ENCODE data around the gene CPEB2.
A peak's percentile ranks its signal among the peaks of the same experiment; 100 is the strongest.

Gene CPEB2

DNA sequence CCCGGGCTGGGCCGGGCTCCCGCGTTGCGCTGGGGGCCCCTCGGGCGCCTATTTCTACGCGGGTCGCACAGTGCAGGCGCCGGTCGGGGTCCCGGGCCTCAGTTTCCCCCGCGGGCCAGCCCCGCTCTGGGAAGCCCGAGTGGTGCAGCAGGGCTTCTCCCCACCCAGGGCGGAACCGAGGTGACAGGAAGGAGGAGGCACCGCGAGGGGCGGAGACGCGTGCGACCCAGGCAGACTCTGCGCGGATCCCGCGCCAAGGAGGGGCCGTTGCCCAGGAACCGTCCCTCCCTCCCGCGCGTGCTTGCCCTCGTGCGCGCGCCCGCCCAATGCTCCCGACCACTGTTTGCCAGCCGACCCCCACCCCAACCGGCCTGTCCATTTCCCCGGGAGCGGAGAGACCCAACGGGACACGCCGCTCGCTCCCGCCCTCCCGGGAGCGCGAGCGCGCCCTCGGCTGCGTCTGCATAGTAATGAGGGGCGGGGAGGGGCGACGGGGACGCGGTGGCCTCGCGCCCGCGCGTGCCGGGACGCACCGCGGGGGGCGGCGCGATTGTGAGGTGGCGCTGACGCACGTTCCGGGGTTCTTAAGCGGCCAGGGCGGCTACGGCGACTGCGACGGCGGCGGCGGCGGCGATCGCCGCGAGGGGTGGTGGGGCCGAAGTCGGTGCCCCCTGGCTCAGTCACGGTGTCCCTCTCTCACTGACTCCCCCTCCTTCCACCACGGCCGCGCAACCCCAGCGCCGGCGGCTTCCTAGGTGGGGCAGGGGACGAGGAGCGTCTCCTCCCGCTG lies at the start of gene CPEB2:
Gene CPEB2 (plus strand): TSS at position 613 of the 790 bp plus-strand sequence. CDS start 193 bp downstream, outside the sequence.
- peak; percentile 97 for DNase-seq

DNA sequence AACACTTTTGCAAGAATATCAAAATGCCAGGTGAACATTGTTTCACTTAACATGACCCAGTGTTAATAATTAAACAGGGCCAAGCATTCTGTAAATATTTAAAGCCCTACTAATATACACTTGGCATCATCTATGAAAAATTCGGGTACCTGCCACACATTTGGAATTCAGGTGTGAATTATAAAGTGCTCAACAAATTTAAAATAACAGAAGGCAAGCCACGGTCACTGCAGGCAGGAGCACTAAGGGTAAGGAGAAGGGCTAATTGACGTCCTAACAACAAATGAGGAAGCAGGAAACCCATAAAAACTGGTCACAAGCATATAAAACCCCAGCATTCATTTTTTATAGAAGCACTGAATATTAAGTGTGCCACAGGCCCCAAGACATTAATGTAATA lies 43.8 kb upstream of the CPEB2 start:
- DNase-seq = no peak

DNA sequence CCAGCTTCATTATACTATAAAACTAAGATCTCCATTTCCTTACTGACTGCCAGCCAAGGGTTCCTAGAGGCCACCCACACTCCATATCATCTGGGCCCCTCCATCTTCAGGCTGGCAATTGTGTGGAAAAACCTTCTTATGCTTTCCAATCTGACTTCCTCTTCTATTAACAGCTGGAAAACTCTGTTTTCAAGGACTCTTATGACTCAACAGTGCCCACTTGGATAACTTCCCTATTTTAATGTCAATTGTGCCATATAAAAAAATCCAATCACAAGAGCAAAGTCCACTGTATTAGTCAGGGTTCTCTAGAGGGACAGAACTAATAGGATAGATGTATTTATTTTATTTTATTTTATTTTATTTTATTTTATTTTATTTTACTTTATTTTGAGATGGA lies 41.0 kb upstream of the CPEB2 start:
- DNase-seq = no peak

DNA sequence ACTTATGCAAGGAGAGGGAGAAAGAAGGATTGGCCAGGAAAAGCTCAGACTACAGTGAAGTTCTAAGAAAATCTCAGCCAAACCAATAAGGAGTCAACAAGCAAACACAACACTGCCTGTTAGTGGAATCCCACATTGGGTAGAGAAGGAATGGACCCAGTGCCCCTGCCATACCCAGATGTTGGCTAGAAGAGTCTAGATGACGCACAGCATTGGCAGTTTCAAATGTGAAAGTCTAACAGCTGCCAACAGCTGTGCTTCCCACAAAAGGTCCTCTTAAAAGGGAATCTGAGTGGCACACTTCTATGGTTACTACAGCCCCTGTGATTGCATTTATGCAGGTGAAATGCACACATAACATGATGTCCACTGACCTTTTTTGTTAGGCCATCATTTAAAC lies 37.2 kb upstream of the CPEB2 start:
- DNase-seq = no peak

DNA sequence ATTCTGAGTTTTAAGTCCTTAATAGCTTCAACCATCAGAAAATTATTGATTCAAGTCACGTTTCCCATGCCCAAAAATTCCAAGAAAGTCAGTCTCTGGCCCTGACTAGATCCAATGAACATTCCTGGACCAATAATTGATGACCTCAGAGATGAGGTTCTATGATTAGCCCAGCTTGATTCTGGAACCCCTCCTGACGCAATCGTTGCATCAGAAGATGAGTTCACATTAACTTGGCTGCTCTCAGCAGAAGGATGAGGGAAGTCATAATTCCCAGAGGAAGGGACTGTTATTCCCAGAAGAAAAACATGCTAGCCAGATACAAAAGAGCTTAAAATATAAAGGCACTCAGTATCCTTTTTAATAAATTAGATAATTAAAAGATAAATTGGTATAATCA lies 34.3 kb upstream of the CPEB2 start:
- no peak for DNase-seq

DNA sequence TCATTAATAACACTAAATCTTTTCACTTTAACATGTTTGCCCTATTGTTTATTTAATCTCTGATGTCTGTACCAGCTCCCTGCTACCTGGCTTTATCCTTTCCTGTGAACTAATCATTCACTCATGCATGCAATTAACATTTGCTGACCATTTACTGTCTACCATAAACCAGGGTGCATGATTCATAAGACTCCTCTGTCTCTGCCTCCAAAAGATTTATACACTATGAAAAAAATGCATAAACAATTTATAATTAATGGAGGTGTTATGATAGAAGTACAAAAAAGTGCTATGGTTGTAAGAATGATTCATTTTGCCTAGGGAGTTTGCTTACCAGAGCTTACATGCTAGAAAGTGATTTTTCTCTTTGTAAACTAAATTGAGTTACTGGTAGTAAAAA lies 24.5 kb upstream of the CPEB2 start:
- no peak for DNase-seq

DNA sequence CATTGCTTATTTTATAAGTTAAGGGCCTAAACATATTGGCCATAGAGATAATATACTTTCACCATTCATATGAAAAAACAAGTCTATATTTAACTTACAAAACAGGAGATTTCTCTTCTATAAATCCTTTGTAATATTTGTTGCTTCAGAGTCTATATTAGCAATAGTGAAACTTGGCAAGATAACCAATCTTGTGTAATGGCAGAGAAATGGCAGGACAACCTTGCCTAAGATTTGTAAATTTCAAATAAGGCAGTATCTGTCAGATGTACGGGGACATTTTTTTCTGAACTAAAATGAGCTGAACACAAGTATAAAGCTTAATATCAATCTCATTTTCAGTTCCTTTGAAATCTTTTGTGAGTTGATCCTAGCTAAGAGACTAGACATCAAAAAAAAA lies 17.8 kb upstream of the CPEB2 start:
- DNase-seq = no peak

DNA sequence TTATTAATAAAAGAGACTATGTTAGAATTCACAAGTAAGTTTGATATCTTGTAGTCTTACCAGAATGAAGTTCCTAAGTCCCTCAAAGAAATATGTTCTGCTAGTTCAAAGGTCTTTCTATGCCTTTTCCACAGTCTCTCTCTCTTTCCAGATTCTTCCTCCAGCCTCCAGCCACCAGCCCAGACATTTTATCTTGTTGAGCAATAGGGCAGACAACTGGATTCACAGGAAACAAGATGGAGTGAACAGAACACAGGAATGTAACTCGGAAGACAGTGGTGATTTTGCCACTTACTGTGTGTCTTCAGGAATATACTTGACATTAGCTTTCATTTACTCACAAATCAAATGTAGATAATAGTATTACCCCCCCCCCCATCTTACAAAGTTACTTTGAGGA lies 17.1 kb upstream of the CPEB2 start:
- DNase-seq = no peak

DNA sequence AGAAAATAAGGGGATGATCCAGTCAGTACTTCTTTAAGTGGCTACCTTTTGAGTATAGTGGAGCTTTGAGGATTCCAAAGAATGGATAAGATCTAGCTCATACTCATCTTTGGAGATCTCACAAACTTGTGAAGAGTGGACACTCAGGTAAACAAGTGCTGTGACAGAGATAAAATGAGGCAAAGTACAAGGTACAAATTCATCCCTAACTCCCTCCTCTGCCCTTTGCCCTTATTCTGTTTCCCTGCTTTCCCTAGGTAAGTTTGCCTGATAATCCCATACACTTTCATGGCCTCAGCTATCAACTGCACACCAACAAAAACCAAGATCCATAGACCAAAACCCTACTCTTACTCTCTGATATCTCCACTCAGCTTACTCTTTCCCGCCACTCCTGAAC lies 16.4 kb upstream of the CPEB2 start:
- DNase-seq = no peak

DNA sequence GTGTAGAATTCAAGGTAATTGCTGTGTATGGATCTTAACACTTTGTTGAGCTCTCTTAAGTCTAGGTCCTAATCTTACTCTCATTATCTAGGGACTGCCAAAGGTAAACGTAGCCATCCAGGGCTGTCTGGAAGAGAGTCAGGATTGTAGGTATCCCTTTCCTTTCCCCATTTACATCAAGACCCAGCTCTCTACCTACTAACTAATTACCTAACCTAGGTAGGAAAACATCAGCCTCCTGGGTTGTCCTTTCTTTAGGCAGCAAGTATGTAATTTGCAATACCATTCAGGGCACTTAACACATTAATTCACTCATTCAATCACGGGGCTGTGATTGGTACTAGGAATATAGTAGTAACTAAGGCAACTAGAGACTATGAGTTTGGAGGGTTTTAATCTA lies 15.2 kb upstream of the CPEB2 start:
- no peak for DNase-seq

DNA sequence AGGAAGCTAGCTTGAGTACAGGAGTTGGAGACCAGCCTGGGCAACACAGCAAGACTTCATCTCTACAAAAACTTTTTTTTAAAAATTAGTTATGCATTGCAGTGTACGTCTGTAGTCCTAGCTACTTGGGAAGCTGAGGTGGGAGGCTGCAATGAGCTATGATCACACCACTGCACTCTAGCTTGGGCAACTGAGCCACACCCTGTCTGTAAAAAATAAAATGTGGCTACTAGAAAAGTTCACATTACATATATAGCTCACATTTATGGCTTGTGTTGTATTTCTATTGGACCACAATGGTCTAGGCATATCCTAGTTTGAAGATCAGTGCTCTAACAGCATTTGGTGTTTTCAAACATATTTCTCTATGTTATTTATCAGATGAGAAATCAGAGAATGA lies 11.8 kb upstream of the CPEB2 start:
- DNase-seq = no peak

DNA sequence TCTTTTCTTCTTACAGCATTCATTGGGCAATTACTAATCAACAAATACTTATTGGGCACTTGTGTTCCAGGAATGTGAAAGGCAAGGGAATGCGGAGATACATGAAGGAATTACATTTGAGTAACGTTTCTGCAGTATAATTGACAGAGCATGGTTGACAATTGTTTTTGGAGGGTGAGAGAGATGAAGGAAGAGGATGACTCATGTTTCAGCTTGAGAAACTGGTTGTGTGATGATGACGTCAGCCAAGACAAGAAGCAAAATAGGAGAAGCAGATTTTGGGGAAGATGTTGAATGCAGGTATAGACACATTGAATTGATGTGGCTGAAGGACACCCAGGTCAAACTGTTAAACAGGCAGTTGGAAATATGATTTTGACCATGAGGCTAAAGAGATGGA lies 8.0 kb upstream of the CPEB2 start:
- no peak for DNase-seq

DNA sequence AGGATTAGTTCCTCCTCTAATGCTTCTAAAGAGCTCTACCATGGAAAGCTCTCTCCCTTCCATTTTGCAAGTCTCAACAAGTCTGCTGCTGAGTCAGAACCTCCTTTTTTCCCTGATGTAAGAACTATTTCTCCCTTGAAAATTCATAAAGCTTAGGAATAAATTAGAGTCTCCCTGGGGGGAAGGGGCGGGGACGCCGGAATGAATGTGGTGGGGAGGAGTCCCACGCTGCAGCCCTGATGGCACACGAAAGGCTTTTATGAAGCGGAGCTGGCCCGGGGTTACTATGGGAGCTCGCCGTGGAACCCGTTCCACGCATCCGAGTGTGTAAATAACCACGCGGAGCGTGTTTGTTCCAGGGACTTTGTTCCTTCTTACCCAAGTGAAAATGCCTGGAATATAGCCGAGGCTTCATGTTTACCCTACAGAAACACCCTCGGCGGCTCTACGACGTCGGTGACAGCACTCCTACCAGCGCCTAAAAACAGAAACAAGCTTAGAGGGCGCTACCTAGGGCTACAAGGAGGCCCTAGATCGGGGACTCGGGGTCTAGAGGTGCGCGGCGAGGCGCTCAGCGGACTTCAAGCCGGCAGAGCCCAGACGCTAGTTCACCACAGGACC lies 923 bp upstream of the CPEB2 start:
- DNase-seq = peak; percentile 83

DNA sequence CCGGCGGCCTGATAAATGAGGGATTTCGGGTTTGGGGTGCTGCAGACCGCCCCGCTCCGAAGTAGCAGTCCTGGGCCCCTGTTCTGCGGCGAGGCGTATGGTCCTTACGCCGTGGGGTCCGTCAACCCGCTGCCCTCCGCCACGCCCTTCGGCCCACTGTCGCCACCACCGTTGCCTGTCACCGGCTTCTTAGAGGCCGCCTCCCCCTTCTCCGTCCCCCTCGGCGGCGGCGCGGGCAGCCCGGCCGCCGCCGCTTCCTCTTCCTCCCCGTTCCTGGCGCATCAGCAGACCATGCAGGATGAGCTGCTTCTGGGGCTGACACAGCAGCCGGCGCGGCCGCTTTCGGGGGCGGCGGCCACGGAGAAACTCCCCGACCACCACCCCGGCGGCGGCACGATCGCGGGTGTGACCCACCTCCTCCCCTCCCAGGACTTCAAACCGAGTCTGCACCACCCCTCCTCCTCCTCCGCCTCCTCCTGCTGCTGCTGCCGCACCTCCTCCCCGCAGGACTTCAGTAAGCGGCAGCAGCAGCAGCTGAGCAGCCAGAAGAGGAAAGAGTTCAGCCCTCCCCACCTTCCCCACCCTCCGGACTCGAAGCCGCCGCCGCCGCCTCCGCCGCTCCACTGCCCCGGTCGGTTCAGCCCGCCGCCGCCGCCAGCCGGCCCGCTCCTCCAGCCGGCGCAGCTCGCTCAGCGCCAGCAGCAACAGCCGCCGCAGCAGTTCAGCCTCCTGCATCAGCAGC lies 549 bp downstream of the CPEB2 start:
- peak; percentile 91 for DNase-seq

DNA sequence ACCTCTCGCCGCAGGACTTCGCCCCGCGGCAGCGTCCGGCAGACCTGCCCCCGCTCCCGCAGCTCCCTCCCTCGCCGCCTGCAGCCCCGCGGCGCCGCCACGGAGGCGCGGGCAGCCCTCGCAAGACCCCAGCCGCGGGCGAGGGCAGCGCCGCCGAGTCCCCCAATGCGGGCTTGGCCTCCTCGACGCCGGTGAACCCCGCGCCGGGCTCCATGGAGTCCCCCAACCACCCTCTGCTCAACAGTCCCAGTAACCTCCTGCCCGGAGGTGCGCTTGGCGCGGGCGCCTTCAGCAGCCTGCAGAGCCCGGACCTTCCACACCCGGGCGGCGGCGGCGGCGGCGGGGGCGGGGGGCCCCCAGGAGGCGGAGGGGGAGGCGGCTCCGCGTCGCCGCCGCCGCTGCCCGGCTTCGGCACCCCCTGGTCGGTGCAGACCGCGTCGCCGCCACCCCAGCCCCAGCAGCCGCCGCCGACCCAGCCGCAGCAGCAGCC lies 1.2 kb downstream of the CPEB2 start:
- peak; percentile 88 for DNase-seq

DNA sequence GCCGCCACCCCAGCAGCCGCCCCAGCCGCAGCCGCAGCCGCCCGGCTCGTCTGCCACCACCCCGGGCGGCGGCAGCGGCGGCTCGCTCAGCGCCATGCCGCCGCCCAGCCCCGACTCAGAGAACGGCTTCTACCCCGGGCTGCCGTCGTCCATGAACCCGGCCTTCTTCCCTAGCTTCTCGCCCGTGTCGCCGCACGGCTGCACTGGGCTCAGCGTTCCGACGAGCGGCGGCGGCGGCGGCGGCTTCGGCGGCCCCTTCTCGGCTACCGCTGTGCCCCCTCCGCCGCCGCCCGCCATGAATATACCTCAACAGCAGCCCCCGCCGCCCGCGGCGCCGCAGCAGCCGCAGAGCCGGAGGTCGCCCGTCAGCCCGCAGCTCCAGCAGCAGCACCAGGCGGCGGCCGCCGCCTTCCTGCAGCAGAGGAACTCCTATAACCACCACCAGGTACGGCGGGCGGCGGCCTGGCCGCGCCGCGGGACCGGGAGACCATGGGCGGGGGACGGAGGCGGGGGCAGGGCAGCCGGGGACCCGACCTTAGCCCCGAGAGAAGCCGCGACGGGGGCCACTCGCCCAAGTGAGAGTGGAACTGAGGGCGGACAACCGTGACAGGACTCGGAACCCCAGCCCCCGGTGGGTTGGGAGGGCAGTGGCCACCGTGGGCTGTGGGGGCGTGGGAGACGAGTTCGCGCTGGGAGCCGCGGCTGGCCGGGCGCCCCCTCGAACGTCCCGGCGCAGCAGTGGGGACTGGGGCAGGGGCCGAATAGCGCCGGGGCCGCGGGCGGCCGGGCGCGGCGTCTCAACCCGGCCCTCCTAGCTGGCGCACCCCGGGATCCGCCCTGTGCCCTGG lies 1.8 kb downstream of the CPEB2 start:
- peak; percentile 85 for DNase-seq

DNA sequence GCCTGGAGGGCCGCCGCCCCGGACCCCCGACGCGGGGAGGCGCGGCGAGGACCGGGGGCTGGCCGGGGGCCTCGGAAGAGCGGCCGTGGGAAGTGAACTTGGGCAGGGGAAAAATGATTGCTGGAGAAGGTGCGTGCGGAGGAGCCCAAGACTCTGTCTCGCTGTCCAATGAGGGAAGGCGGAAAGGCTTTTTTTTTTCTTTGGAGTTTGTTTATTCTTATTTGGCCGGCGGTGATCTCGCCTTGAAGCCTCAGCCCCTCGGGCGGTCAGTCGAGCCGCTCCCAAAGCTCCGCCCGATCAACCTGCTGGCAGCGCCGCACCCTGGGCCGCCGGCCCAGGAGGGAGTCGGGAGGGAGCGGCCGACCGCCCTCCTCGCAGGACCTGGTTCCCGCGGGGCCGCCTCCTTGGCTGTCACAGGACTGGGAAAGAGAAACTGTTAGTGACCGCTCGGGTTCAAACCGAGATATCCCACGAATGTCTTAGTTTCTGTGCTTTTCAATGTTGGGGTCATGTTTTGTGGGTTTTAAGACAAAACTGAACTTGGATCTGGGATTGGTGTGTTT lies 2.5 kb downstream of the CPEB2 start:
- DNase-seq = peak; percentile 83

DNA sequence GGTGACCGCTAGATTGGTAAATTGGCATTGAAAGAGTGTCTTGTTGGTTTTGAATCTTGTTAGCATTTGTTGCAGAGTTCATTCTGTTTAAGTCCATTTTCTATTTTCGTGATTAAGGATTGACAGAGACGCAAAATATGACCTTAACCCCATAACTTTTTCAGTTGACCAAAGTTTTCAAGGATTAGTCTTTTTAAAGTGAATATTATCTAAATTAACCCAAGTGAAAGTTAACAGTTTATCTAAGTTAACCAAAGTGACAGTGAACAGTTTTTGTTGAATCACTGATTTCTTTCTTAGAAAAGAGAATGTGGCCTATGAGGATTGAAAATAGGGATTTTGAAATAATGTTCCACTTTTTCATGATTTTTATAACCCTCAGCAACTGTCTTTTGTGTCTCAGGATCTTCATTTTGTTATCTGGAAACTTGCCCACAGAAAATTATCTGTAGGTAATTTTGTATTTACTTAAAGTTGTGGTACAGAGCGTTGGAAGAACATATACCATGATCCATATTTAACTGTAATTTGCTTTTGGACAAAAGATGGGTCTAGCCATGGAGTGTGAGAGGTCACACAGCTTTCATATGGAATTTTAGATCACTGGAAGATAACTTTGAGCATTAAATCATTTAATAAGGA lies 3.3 kb downstream of the CPEB2 start:
- no peak for DNase-seq

DNA sequence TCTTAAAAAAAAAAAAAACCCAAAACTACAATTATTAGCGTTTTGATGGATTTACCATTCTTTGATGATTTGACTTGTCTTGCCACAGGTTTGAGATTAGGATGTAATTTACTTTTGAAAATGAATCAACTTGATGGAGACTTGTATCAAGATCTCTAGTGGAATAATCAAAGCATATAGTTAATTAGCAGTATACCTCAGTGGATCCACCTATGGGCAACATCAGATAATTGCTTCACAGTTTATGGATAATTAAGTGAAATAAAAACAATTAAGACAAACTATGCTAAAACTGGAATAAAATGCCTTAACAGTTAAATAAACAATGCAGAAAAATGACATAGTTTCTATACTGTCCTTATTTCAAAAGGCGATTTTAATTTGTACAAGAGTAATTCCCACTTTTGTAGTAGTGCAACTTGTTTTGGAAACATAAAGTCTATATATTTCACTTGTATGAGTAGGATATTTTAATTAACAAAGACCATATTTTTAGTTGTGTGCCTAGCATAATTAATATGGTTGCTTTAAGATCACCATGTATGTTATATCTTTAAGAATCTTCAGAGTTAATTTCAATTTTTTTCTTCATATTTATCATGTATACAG lies 4.2 kb downstream of the CPEB2 start:
- no peak for DNase-seq

DNA sequence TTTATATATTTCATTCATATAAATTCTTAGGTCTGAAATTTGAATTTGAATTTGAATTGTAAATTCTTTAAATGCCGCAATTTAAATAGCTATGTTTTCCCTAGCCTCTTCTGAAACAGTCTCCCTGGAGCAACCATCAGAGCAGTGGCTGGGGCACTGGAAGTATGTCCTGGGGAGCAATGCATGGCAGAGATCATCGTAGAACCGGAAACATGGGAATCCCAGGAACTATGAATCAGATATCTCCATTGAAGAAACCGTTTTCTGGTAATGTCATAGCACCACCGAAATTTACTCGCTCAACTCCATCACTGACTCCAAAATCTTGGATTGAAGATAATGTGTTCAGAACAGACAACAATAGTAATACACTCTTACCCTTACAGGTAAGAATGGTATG lies 4.9 kb downstream of the CPEB2 start:
- DNase-seq = no peak

DNA sequence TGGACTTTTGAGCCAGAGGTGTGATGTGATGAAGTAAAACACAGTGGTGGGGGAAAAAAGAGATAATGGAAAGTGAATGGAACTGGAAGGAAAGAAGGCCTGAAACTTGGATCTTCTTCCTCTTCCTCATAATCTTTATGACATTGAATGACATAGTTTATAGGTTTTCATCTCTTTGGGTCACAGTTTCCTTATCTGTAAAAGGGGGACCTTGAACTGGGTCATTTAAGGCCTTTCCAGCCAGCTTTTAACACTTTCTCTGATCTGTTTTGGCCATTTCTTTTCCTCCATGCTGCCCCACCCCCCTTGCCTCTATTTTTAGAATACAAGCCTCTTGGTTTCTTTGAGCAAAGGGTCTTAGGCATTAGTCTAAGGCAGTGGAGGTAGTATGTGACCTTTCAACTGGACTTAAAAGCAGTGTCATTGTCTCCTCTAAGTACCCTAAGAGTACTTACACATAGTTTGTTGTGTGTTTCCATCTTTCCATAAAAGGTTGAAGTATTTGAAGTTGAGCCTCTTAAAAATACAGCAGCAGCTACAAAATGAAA lies 7.8 kb downstream of the CPEB2 start:
- DNase-seq = no peak
